Lung (tissue), 12 donors: Measurements from ENCODE around the gene DMXL2. TPM values are rescaled to one million over a fixed set of nuclear protein-coding genes. Genes with fewer than 3 reads are reported as not detected.

Experiments
- ATAC-seq: fragments of 200-7000 bp; cut with Tn5 transposase; one replicate; pipeline ENCODE4 v1.9.1; 2020; ENCODE audit warnings: moderate number of reproducible peaks; ENCODE audit not compliant: insufficient read depth, low FRiP score
- DNase-seq, 3 donors: peaks; one replicate each; pipeline ENCODE4 v3.0.0-alpha.2; 2013 to 2017
- H3K27ac ChIP-seq, 2 donors: one replicate each; pipeline ENCODE4 v1.5.1; 2013; ENCODE audit warnings: mild to moderate bottlenecking in 2 of 2, moderate library complexity in 2 of 2, control low read depth in 1 of 2, inconsistent platforms in 1 of 2, low read depth in 1 of 2, low read length in 1 of 2
- H3K27me3 ChIP-seq, 3 donors: one replicate each; pipeline ENCODE4 v1.5.1; 2013; ENCODE audit warnings: low read length in 2 of 3; ENCODE audit not compliant: control insufficient read depth in 3 of 3, insufficient read depth in 3 of 3
- H3K36me3 ChIP-seq, 4 donors: one replicate each; pipeline ENCODE4 v1.5.1; 2013; ENCODE audit warnings: low read length in 4 of 4, mild to moderate bottlenecking in 1 of 4, moderate library complexity in 1 of 4; ENCODE audit not compliant: control insufficient read depth in 4 of 4, insufficient read depth in 4 of 4
- H3K4me1 ChIP-seq, 5 donors: one replicate each; pipeline ENCODE4 v1.5.1; 2013; ENCODE audit warnings: low read length in 5 of 5, mild to moderate bottlenecking in 2 of 5, moderate library complexity in 1 of 5; ENCODE audit not compliant: control insufficient read depth in 5 of 5, insufficient read depth in 5 of 5
- H3K4me3 ChIP-seq: one replicate; pipeline ENCODE4 v1.5.1; 2013; ENCODE audit warnings: mild to moderate bottlenecking, control low read depth, moderate library complexity
- H3K9ac ChIP-seq, 2 donors: one replicate each; pipeline ENCODE4 v1.5.1; 2013; ENCODE audit warnings: low read length in 2 of 2, control low read depth in 1 of 2; ENCODE audit not compliant: insufficient read depth in 1 of 2
- H3K9me3 ChIP-seq, 4 donors: one replicate each; pipeline ENCODE4 v1.5.1; 2013; ENCODE audit warnings: low read length in 3 of 4, mild to moderate bottlenecking in 1 of 4, moderate library complexity in 1 of 4; ENCODE audit not compliant: control insufficient read depth in 4 of 4, insufficient read depth in 3 of 4
- WGBS, 2 donors: extraction: QIAGEN DNeasy Blood & Tissue Kit; methylation state at CpG; one replicate each; pipeline ENCODE4 v1.1.7; 2013; 5-methylcytosine and 5-hydroxymethylcytosine counted together
- polyA plus RNA-seq, 2 donors: library from polyadenylated mRNA; stranded (reverse); fragments of 200-250 nt; gene quantifications; one replicate each; pipeline ENCODE4 v1.2.1, GENCODE V29; 2013
- total RNA-seq, 2 donors: library from RNA; depleted of rRNA in 1 of 2; stranded (reverse); fragments of >200 nt in 1 of 2; gene quantifications; one replicate each; pipeline ENCODE4 v1.2.1, GENCODE V29; 2014 to 2021
- TF ChIP-seq, protein P1 (sequence below): IDR thresholded peaks from 2 replicates; pipeline ENCODE4 v1.5.1; 2012; ENCODE audit warnings: mild to moderate bottlenecking; ENCODE audit errors: control extremely low read depth, extremely low read depth
- donor health status: control.
- donor health status: control.
- donor health status: Bipolar disorder and iron deficiency.
- donor health status: healthy.
- donor health status: DM: yes; HTN: yes; CAD: no.

The DMXL2 gene
- total and polyA plus RNA-seq, 4 donors: 40.9 to 105 (median 75.3) TPM

DNA sequence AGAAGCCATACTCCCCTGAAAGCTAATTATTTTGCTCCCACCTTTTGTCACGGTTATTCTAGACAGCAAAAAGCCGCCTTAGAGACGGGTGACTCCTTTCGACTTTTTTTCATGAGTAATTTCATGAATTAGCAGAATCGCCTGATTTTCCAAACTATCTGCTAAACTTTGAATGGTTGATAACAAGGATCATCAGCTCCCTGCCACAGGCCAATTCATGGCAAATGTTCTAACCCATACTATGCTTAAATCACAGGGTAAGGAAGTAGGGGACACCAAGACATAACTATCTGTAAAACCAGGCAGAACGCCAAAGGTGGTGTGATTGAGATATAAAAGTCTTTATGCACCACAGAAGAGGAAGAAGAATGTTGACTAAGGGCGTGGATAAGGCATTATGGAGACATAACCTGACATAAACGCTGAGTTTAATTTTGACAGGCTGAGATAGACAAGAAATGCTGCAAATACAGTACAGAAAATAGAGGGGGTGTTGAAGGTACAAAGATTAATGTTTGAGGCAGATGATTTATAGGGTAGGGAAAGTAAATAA, 891 bp upstream of the DMXL2 start:
- Histone ChIP-seq H3K27ac (peak overlapping the region in 1 of 2 donors; percentile 51), H3K27me3 (no peaks in the 10 kb centered on the region), H3K9ac (peak overlapping the region in 1 of 2 donors; percentile 34), H3K4me1 (peaks cover 0 to 22% (median 3%) of the 10 kb centered on the region in 5 donors), H3K4me3 (peak overlapping the region; percentile 84), H3K36me3 (no peaks in the 10 kb centered on the region), H3K9me3 (no peaks in the 10 kb centered on the region)
- DNase-seq (peak in 2 of 3 donors; percentile 50 to 55), ATAC-seq (no peak)
- TF ChIP-seq, protein P1, sequence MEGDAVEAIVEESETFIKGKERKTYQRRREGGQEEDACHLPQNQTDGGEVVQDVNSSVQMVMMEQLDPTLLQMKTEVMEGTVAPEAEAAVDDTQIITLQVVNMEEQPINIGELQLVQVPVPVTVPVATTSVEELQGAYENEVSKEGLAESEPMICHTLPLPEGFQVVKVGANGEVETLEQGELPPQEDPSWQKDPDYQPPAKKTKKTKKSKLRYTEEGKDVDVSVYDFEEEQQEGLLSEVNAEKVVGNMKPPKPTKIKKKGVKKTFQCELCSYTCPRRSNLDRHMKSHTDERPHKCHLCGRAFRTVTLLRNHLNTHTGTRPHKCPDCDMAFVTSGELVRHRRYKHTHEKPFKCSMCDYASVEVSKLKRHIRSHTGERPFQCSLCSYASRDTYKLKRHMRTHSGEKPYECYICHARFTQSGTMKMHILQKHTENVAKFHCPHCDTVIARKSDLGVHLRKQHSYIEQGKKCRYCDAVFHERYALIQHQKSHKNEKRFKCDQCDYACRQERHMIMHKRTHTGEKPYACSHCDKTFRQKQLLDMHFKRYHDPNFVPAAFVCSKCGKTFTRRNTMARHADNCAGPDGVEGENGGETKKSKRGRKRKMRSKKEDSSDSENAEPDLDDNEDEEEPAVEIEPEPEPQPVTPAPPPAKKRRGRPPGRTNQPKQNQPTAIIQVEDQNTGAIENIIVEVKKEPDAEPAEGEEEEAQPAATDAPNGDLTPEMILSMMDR: no peak
- WGBS, 2 donors: 3 to 8% methylated on average over 8 of the region's 8 CpGs

DNA sequence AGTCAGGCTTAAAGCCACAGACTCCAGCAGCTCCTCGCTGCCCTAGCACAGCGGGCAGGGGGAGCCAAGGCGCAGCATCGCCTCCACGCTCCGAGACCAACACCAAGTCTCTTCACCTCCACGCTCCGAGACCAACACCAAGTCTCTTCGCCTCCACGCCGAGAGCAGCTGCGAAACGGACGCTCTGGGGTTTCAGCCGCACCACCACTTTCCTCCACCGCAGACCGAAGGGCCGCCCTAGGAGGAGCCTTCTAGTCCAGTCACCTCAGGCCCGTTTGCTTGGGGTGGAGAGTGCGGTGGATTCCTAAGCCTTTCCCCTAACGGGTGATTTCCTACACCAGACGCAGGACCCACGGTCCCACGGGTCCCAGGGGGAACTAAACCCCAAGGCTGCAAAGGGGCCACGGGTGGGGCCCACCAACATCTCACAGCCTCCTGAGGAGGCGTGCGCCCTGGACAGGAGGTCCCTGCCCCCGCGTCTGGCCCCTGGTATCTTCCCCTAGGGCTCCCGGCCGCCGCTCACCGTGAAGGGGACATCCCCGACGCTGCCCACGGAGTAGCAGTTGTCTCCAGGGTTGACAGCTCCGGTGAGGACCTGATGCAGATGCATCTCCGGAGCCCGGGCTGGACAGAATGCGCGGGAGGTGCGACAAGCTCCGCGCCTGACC, 501 bp downstream of the DMXL2 start:
- ATAC-seq (peak; percentile 46), DNase-seq (peak; percentile 50 to 75 (median 69))
- peak overlapping the region; percentile 53 to 98 for H3K27ac ChIP-seq
- H3K27me3 ChIP-seq: no peaks in the 10 kb centered on the region
- peak overlapping the region; percentile 53 to 78 for H3K9ac ChIP-seq
- TF ChIP-seq, protein P1: no peak
- H3K4me1 ChIP-seq: peaks cover 0 to 22% (median 3%) of the 10 kb centered on the region in 5 donors
- peak overlapping the region; percentile 84 for H3K4me3 ChIP-seq
- 0% methylated on average over 41 to 44 of the region's 44 CpGs for WGBS, 2 donors
- H3K9me3 ChIP-seq: no peaks in the 10 kb centered on the region
- H3K36me3 ChIP-seq: no peaks in the 10 kb centered on the region

GRCh38 chr15:51621155-51621765, 1.3 kb downstream of the DMXL2 start:
- no peak overlapping the region for H3K27ac ChIP-seq
- peak overlapping the region; percentile 53 to 78 for H3K9ac ChIP-seq
- H3K4me1 ChIP-seq: peaks cover 0 to 22% (median 3%) of the 10 kb centered on the region in 5 donors
- TF ChIP-seq, protein P1: no peak
- H3K36me3 ChIP-seq: no peaks in the 10 kb centered on the region
- no peaks in the 10 kb centered on the region for H3K27me3 ChIP-seq
- H3K4me3 ChIP-seq: no peak overlapping the region
- DNase-seq (peak in 2 of 3 donors; percentile 28 to 36), ATAC-seq (no peak)
- WGBS, 2 donors: 39 to 40% methylated on average over 6 of the region's 6 CpGs
- H3K9me3 ChIP-seq: no peaks in the 10 kb centered on the region
